GM19025 (cell line): ENCODE data around the gene PARD3.
A peak's percentile ranks its signal among the peaks of the same experiment; 100 is the strongest.

Experiments used
- ATAC-seq: cut with Tn5 transposase; IDR thresholded peaks from one replicate; pipeline ENCODE4 v1.9.1; 2021; ENCODE audit warnings: mild to moderate bottlenecking, low read depth, moderate library complexity; ENCODE audit not compliant: unreplicated experiment

The PARD3 gene

GRCh38 chr10:34699904-34700517 lies 115.1 kb downstream of the PARD3 start:
- ATAC-seq: no peak

DNA sequence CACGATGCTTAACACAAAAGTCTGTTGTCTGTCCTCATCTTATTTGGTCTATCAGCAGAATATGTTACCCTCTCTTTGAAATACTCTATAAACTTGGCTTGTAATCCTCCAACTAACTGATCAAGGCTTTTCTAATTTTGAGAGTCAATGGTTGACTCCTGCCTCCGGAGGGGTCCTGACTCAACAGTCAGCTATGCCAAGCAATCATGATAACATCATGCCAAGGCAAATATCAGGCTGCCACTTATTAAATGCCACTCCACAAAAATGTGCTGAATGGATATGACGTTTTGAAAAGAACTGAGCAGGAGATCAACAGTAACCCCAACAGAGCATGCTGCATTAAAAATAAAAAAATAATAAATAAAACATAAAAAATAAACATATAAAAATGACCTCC lies 116.1 kb downstream of the PARD3 start:
- ATAC-seq: no peak

- no peak for ATAC-seq
Measured at GRCh38 chr10:34698248-34698831, 116.8 kb downstream of the PARD3 start.

DNA sequence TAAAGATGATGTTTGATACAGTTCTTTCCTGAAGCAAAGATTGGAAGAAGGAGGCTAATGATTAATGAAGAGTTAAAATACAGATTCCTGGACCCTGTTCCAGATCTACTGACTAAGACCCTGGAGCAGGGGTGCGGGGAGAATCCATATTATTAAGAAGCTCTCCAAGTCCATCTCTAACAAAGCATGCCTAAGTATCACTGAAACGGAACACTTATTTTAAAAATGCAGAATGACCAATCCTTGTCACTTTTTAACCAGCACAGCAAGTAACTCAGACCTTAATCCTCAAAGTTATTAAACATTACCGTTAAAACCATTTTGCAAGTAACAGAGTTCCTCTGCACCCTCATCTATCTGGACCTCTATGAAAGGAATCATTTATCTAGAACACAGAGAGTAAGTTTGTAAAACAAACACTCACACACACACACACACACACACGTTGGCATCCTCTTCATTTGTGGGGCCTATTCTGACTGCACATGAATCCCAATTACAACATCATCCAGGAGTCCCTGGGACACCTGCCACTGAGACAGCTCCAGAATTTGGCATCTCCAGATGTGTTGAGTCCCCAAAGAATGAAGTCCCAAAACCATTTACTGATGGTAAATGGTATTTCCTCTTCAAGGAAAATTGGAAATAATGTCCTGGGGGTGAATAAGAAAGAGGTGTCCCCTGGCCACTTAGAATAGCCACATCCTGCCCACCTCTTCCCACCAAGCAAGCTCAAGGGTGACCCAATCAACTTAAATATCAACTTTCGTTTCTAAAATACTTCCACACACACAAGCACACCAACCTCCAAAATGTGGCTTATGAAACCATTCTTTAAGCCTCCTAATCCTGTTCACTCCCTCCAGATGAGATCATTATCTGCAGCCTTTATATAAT lies 117.5 kb downstream of the PARD3 start:
- ATAC-seq: no peak

DNA sequence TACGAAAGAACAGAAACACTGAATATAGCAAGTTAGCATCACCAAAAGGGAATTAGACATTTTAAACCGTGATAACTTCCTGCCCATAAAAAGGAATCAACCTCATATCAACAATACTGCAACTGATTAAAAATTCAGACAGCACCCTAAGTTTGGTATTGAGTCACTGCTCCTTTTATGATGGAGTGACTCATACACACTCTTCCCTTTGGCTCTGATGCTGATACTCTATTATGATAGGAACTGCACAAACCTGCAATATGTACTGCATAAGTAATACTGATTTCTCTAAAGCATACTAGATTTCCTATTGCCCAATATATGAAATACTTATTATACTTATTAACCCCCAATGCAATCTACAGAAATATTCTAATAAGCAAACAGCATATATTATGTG lies 118.7 kb downstream of the PARD3 start:
- no peak for ATAC-seq

- ATAC-seq: no peak
Measured at GRCh38 chr10:34690383-34691049, 124.6 kb downstream of the PARD3 start.

- no peak for ATAC-seq
Measured at GRCh38 chr10:34689053-34689452, 126.0 kb downstream of the PARD3 start.

DNA sequence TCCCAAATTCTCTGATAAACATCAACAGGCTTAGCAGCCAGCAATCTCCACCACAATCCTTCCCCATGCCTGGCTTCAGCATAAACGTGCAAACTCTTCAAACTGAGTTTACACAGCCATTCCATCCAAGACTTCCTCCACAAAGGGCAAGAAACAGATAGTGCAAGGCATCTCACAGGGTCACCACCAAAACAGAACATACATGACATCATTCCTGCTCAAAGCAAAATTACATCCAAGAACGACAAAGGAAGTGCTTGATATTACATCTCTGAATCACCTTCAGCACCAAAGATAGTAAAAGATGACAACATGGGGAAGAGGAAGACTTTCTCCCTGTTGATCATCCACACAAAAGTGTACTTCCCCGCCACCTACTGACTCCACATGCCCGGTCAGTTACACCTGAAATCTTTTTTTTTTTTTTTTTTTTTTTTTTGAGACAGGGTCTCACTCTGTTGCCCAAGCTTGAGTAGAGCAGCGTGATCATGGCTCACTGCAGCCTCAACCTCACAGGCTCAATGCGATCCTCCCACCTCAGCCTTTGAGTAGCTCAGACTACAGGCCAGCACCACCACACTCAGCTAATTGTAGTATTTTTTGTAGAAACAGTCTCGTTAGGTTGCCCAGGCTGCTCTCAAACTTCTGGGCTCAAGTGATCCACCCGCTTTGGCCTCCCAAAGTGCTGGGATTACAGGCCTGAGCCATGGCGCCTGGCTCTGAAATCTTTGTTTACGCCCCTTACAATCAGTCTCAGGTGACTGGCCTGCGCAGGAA lies 127.5 kb downstream of the PARD3 start:
- ATAC-seq: no peak

- ATAC-seq: no peak
Measured at GRCh38 chr10:34682580-34682979, 132.5 kb downstream of the PARD3 start.

DNA sequence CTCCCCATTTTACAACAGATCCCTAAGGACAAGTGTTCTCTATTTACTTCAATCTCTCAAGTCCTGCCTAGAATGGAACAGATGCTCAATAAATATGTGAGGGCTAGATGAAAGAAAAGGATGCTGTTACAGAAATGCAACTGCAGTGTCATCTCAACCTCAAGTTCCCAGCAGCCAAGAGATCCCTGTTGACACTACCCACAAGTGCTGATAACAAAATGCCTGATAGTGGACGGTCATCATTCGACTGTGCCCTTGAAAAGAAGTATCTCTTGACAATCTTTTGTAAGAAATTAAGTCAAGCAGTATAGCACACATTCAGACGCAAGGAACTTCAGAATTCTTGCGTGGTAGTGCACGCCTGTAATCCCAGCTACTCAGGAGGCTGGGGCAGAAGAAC lies 133.2 kb downstream of the PARD3 start:
- no peak for ATAC-seq

DNA sequence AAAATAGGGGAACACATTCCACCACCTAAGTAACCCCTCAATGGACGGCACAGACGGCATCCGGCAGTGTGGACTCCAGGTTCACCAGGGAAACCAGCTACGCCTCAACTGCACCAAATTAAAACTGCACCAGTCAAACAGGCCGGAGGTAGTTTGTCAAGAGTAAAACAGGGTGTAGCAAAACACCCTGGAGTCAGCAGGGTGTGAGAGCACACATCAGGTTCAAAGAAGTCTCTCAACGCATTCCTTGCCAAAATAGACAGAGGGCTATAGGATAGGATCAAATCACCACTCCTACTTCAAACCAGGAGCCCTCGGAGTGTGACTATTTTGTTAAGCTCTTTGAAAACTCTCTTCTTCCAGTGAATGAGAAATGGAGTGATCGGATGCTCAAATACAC lies 135.9 kb downstream of the PARD3 start:
- ATAC-seq: no peak

DNA sequence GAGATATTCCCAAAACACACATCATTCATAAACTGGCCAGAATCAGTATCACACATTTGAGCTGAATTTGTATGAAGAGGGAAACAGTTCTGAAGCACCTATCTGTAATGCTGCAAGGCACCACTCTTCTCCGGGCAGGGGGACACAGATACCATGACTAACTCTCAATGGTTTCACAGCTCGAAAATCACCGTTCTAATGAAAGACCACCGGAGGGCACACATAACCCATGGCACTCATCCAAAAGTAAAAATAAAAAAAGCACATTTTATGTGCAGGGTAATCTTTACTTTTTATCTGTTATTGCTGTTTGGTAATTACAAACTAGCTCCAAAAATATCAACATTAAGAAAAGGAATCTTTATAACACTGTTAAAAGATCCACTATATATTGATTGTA lies 137.5 kb downstream of the PARD3 start:
- ATAC-seq: no peak

- no peak for ATAC-seq
Measured at GRCh38 chr10:34677132-34677531, 138.0 kb downstream of the PARD3 start.

GRCh38 chr10:34674176-34674575 lies 140.9 kb downstream of the PARD3 start:
- ATAC-seq: no peak

GRCh38 chr10:34670081-34670480 lies 145.0 kb downstream of the PARD3 start:
- ATAC-seq: no peak

GRCh38 chr10:34669079-34669478 lies 146.0 kb downstream of the PARD3 start:
- ATAC-seq: no peak

- ATAC-seq: peak; percentile 46
Measured at GRCh38 chr10:34667177-34667576, 147.9 kb downstream of the PARD3 start.

- ATAC-seq: peak; percentile 74
Measured at GRCh38 chr10:34666008-34666704, 148.9 kb downstream of the PARD3 start.

GRCh38 chr10:34664706-34665105 lies 150.4 kb downstream of the PARD3 start:
- no peak for ATAC-seq

- no peak for ATAC-seq
Measured at GRCh38 chr10:34661580-34661979, 153.5 kb downstream of the PARD3 start.
